Measurements from ENCODE around the gene PROM1.

GRCh38 chr4:15953625-15954024 lies 130.2 kb downstream of the PROM1 start:
- TF ChIP-seq CTCF (IDR thresholded peaks at IDR 0.05), result no peak
- TF ChIP-seq POLR2A (IDR thresholded peaks at IDR 0.05), result no peak

All from body of pancreas (tissue), 4 donors.